HepG2 (cell line): ENCODE data around the gene GRAMD2A. TPM values are rescaled to one million over a fixed set of nuclear protein-coding genes. Genes with fewer than 3 reads are reported as not detected.
A peak's percentile ranks its signal among the peaks of the same experiment; 100 is the strongest.

ENCODE experiments used
- ATAC-seq: fragments of 200-7000 bp; cut with Tn5 transposase; 3 replicates; pipeline ENCODE4 v1.9.1; 2020; ENCODE audit warnings: mild to moderate bottlenecking, moderate library complexity
- BruUV-seq: library from RNA; stranded (reverse); fragments of 400-500 nt; replicated peaks from 2 replicates; lab custom pipeline; 2021; lab: Mats Ljungman, UMichigan
- CTCF ChIA-PET: fragments of 300-600 bp; formaldehyde crosslinking; extraction: SDS; loops from one replicate; lab custom pipeline; 2021; ENCODE audit warnings: low total read pairs, inconsistent platforms, low intra/inter-chr PET ratio; lab: Yijun Ruan, JAX
- POLR2A ChIA-PET: fragments of 350-600 bp; sonication (Branson Sonifier 250); formaldehyde crosslinking; loops from one replicate; lab custom pipeline; 2020; ENCODE audit warnings: antibody characterized with exemption, inconsistent platforms; lab: Yijun Ruan, JAX
- DNase-seq: peaks from one replicate; pipeline ENCODE4 v3.0.0-alpha.2; 2015; ENCODE audit warnings: low spot score
- FAIRE-seq: peaks from 3 replicates; lab custom pipeline; 2011; peaks lifted over from hg19 to GRCh38; lab: Jason Lieb, UNC
- H2AFZ ChIP-seq: one replicate; pipeline ENCODE4 v1.6.1; 2011; ENCODE audit warnings: low read length, inconsistent platforms
- H3K27ac ChIP-seq: fragments of 300-600 bp; 3 replicates; pipeline ENCODE4 v1.8.0; 2011; ENCODE audit warnings: mixed run types, mild to moderate bottlenecking, mixed read lengths, low read length, inconsistent platforms; ENCODE audit not compliant: insufficient read depth; ENCODE audit errors: extremely low read length
- H3K27me3 ChIP-seq, 2 experiments: fragments of 200-600 bp in 1 of 2; 2 replicates in 1 of 2; 3 replicates in 1 of 2; pipeline versions ENCODE4 v1.6.0 to v1.8.0; 2011; ENCODE audit warnings: low read length in 2 of 2, mild to moderate bottlenecking in 2 of 2, moderate library complexity in 2 of 2, inconsistent platforms in 1 of 2; ENCODE audit not compliant: insufficient read depth in 2 of 2, control insufficient read depth in 1 of 2
- H3K36me3 ChIP-seq, 2 experiments: fragments of 200-600 bp in 1 of 2; replicated peaks in 1 of 2; 2 replicates in 1 of 2; 3 replicates in 1 of 2; pipeline versions ENCODE4 v1.5.1 to v1.8.0; 2011; ENCODE audit warnings: low read length in 2 of 2, inconsistent platforms in 1 of 2; ENCODE audit not compliant: insufficient read depth in 2 of 2, control insufficient read depth in 1 of 2
- H3K4me1 ChIP-seq: 2 replicates; pipeline ENCODE4 v1.5.1; 2012; ENCODE audit warnings: low read length, inconsistent platforms; ENCODE audit not compliant: insufficient read depth
- H3K4me2 ChIP-seq: 2 replicates; pipeline ENCODE4 v1.6.0; 2011; ENCODE audit warnings: low read depth, low read length, inconsistent platforms
- H3K4me3 ChIP-seq, 3 experiments: fragments of 200-600 bp in 1 of 3; sonication (generic), shearing (Covaris generic) in 1 of 3; replicated peaks in 1 of 3; 2 replicates each; pipeline ENCODE4 v1.5.1; 2011 to 2016; ENCODE audit warnings: low read length in 3 of 3, inconsistent platforms in 2 of 3, low read depth in 2 of 3, mild to moderate bottlenecking in 2 of 3, control low read depth in 1 of 3, mixed read lengths in 1 of 3; ENCODE audit not compliant: insufficient read depth in 1 of 3
- H3K79me2 ChIP-seq: one replicate; pipeline ENCODE4 v1.6.1; 2011; ENCODE audit warnings: low read length, inconsistent platforms; ENCODE audit not compliant: insufficient read depth
- H3K9ac ChIP-seq: 2 replicates; pipeline ENCODE4 v1.6.0; 2011; ENCODE audit warnings: mild to moderate bottlenecking, low read depth, low read length, inconsistent platforms; ENCODE audit not compliant: insufficient read depth
- H3K9me3 ChIP-seq: 2 replicates; pipeline ENCODE4 v1.5.1; 2012; ENCODE audit warnings: mild to moderate bottlenecking, low read length
- H4K20me1 ChIP-seq: 2 replicates; pipeline ENCODE4 v1.6.0; 2011; ENCODE audit warnings: inconsistent platforms, mild to moderate bottlenecking, low read length, moderate library complexity; ENCODE audit not compliant: insufficient read depth
- AGO2 ChIP-seq: fragments of 200-400 bp; formaldehyde crosslinking; optimal IDR thresholded peaks from 2 replicates; pipeline ENCODE3; 2017; ENCODE audit warnings: mild to moderate bottlenecking, low read depth, low read length, moderate library complexity
- ATF7 ChIP-seq, 2 experiments: fragments of 450-650 bp in 1 of 2; sonication (generic) in 1 of 2; formaldehyde crosslinking in 1 of 2; IDR thresholded peaks; 2 replicates each; pipeline versions ENCODE4 v1.4.0 to v1.6.1; 2016 to 2020; ENCODE audit warnings: antibody characterized with exemption in 1 of 2, mild to moderate bottlenecking in 1 of 2, missing genetic modification reagents in 1 of 2
- HNRNPLL ChIP-seq: fragments of 200-400 bp; formaldehyde crosslinking; IDR thresholded peaks from 2 replicates; pipeline ENCODE4 v1.6.1; 2017; ENCODE audit warnings: mild to moderate bottlenecking, low read depth, low read length; ENCODE audit not compliant: poor library complexity, severe bottlenecking
- POLR2G ChIP-seq: fragments of 200-400 bp; formaldehyde crosslinking; IDR thresholded peaks from 2 replicates; pipeline ENCODE4 v1.6.1; 2018; ENCODE audit warnings: mild to moderate bottlenecking, low read depth, low read length, moderate library complexity
- PRMT3 ChIP-seq: sonication (generic); formaldehyde crosslinking; IDR thresholded peaks from 2 replicates; pipeline ENCODE4 v1.8.1; 2022; ENCODE audit warnings: low read depth, mild to moderate bottlenecking, moderate library complexity, missing genetic modification reagents, borderline replicate concordance
- TCF12 ChIP-seq, 2 experiments: fragments of 450-650 bp in 1 of 2; sonication (generic) in 1 of 2; formaldehyde crosslinking in 1 of 2; IDR thresholded peaks; 2 replicates each; pipeline versions ENCODE4 v1.6.1 to v1.8.0; 2017 to 2022; ENCODE audit warnings: antibody characterized with exemption in 1 of 2, mild to moderate bottlenecking in 1 of 2, missing genetic modification reagents in 1 of 2, moderate library complexity in 1 of 2
- ZNF121 ChIP-seq: sonication (generic); formaldehyde crosslinking; IDR thresholded peaks from 2 replicates; pipeline ENCODE4 v1.5.0; 2020; ENCODE audit warnings: mild to moderate bottlenecking, missing genetic modification reagents
- ZNF850 ChIP-seq: sonication (generic); formaldehyde crosslinking; conservative IDR thresholded peaks from 2 replicates; pipeline ENCODE4 v1.9.0; 2021; ENCODE audit warnings: mild to moderate bottlenecking, missing genetic modification reagents
- WGBS: methylation state at CpG from one replicate; pipeline ENCODE4 v1.1.6; 2017; ENCODE audit warnings: low lambda C conversion rate; 5-methylcytosine and 5-hydroxymethylcytosine counted together
- in situ Hi-C: cut with HindIII; loops from 2 replicates; pipeline ENCODE4 v1.10.0; 2017; ENCODE audit warnings: low pct_unique_long_range_greater_than_20kb; ENCODE audit not compliant: extremely low pct_ligation_motif_present
- intact Hi-C: fragments of 100-400 bp; cut with micrococcal nuclease; formaldehyde crosslinking; loops from one replicate; pipeline ENCODE4 v1.10.0; 2022; ENCODE audit not compliant: unreplicated experiment
- polyA plus RNA-seq, 8 experiments: library from polyadenylated mRNA; depleted of rRNA in 3 of 8; stranded (reverse) in 7 of 8; unstranded in 1 of 8; fragments of >200 nt; fragmentation: Illumina TruSeq in 4 of 8; extraction: Trizol in 4 of 8; gene quantifications; 2 replicates each; pipeline versions ENCODE4 v1.2.1 to v1.2.3, GENCODE V29; 2011 to 2016; ENCODE audit warnings: low read depth in 4 of 8, missing spikeins in 1 of 8, mixed read lengths in 1 of 8; ENCODE audit not compliant: insufficient read depth in 1 of 8
- total RNA-seq, 5 experiments: library from RNA; depleted of rRNA; stranded (reverse); fragments of >200 nt; fragmentation: Illumina TruSeq; extraction: Trizol; gene quantifications; 2 replicates each; pipeline ENCODE4 v1.2.3, GENCODE V29; 2016; ENCODE audit warnings: low read depth in 1 of 5

The GRAMD2A gene
- total and polyA plus RNA-seq, 2 of the 13 experiments (the other 11 are each of a cell fraction or from before 2014, with no cell fraction given): 0.04 TPM; not detected in 1

GRCh38 chr15:72239652-72240051 is 42.1 kb upstream of the GRAMD2A start:
- no peak for ATAC-seq
- Histone ChIP-seq H3K4me3 (no peak overlapping the region), H3K36me3 (no peaks in the 10 kb centered on the region), H2AFZ (no peak overlapping the region), H3K9me3 (no peaks in the 10 kb centered on the region), H3K27ac (no peak overlapping the region), H3K4me2 (no peak overlapping the region), H3K9ac (no peak overlapping the region), H3K79me2 (no peaks in the 10 kb centered on the region), H3K4me1 (peaks cover 43% of the 10 kb centered on the region), H4K20me1 (no peaks in the 10 kb centered on the region), H3K27me3 (peaks cover 0 to 6% of the 10 kb centered on the region in 2 experiments; a peak in 2 of 5 replicates)
- in situ Hi-C loops: no loop called here
- POLR2A ChIA-PET: no interaction called here
- CTCF ChIA-PET: no interaction called here
- no TSS peak for BruUV-seq
- no peak for TF ChIP-seq HNRNPLL
- peak; percentile 57; the same call in 1 of the 2 replicates for TF ChIP-seq ATF7 (IDR thresholded peaks at IDR 0.05)
- no peak for TF ChIP-seq ATF7 (CRISPR knock-in tag; IDR thresholded peaks at IDR 0.05)
- TF ChIP-seq ZNF850 (CRISPR knock-in tag): no peak
- TF ChIP-seq TCF12 (IDR thresholded peaks at IDR 0.05): no peak
- TF ChIP-seq TCF12 (CRISPR knock-in tag; IDR thresholded peaks at IDR 0.05): no peak
- no peak for FAIRE-seq
- intact Hi-C loops: no loop called here
- DNase-seq: no peak

GRCh38 chr15:72238586-72238985 is 41.0 kb upstream of the GRAMD2A start:
- ATAC-seq (no peak), FAIRE-seq (peak; percentile 52), DNase-seq (no peak)
- H3K36me3 ChIP-seq: no peaks in the 10 kb centered on the region
- no peaks in the 10 kb centered on the region for H4K20me1 ChIP-seq
- in situ Hi-C loops (no loop called here), intact Hi-C loops (no loop called here)
- no peak overlapping the region for H2AFZ ChIP-seq
- no peaks in the 10 kb centered on the region for H3K9me3 ChIP-seq
- peaks cover 43% of the 10 kb centered on the region for H3K4me1 ChIP-seq
- ChIA-PET POLR2A (no interaction called here), CTCF (no interaction called here)
- 100% methylated on average over 3 of the region's 3 CpGs for WGBS
- H3K4me2 ChIP-seq: no peak overlapping the region
- H3K27me3 ChIP-seq: peaks cover 0 to 6% of the 10 kb centered on the region in 2 experiments; a peak in 2 of 5 replicates
- no peak for TF ChIP-seq POLR2G
- peak; percentile 55 for TF ChIP-seq ZNF121
- no peak for TF ChIP-seq PRMT3
- no peak for TF ChIP-seq AGO2
- no peaks in the 10 kb centered on the region for H3K79me2 ChIP-seq
- H3K4me3 ChIP-seq: no peak overlapping the region
- H3K27ac ChIP-seq: no peak overlapping the region
- BruUV-seq: no TSS peak
- H3K9ac ChIP-seq: no peak overlapping the region
